ENCODE data around the gene RNPEPL1.

The RNPEPL1 gene

GRCh38 chr2:240626531-240627300, 58.4 kb downstream of the RNPEPL1 start:
- no peak for DNase-seq (ENCODE audit: low spot score)

- DNase-seq (ENCODE audit: low spot score): no peak
Observed at GRCh38 chr2:240627736-240628506, 59.6 kb downstream of the RNPEPL1 start.

- no peak for DNase-seq (ENCODE audit: low spot score)
Observed at GRCh38 chr2:240628507-240628807, 60.2 kb downstream of the RNPEPL1 start.

- no peak for DNase-seq (ENCODE audit: low spot score)
Observed at GRCh38 chr2:240628808-240629618, 60.7 kb downstream of the RNPEPL1 start.

GRCh38 chr2:240629619-240629967, 61.3 kb downstream of the RNPEPL1 start:
- no peak for DNase-seq (ENCODE audit: low spot score)

GRCh38 chr2:240629968-240630770, 61.9 kb downstream of the RNPEPL1 start:
- DNase-seq (ENCODE audit: low spot score): no peak
